Stomach (tissue), 9 donors: Measurements from ENCODE around the gene FURIN. TPM values are rescaled to one million over a fixed set of nuclear protein-coding genes. Genes with fewer than 3 reads are reported as not detected.
A peak's percentile ranks its signal among the peaks of the same experiment; 100 is the strongest.

Experiments used
- DNase-seq, 2 donors: peaks; one replicate each; pipeline versions ENCODE4 v3.0.0 to v3.0.0-alpha.2; 2013 to 2019
- H3K27ac ChIP-seq, 5 donors: fragments of 200-600 bp in 4 of 5; sonication (generic) in 4 of 5; one replicate each; pipeline ENCODE4 v1.5.1; 2013 to 2019; ENCODE audit warnings: mild to moderate bottlenecking in 1 of 5, moderate library complexity in 1 of 5
- H3K27me3 ChIP-seq, 3 donors: fragments of 200-600 bp; sonication (generic); one replicate each; pipeline ENCODE4 v1.5.1; 2017 to 2019; ENCODE audit warnings: mixed run types in 1 of 3
- H3K36me3 ChIP-seq, 4 donors: fragments of 200-600 bp; sonication (generic); 1 replicate in 3 of 4; 2 replicates in 1 of 4; pipeline ENCODE4 v1.5.1; 2016 to 2019
- H3K4me1 ChIP-seq, 4 donors: fragments of 200-600 bp; sonication (generic); one replicate each; pipeline ENCODE4 v1.5.1; 2016 to 2019
- H3K4me3 ChIP-seq, 4 donors: fragments of 200-600 bp; sonication (generic) in 3 of 4; one replicate each; pipeline ENCODE4 v1.5.1; 2016 to 2019; ENCODE audit warnings: mild to moderate bottlenecking in 1 of 4
- H3K9me3 ChIP-seq, 4 donors: fragments of 200-600 bp; sonication (generic); one replicate each; pipeline ENCODE4 v1.5.1; 2016 to 2019
- CTCF ChIP-seq, 7 experiments: fragments of 450-650 bp in 4 of 7; fragments of 200-600 bp in 3 of 7; sonication (generic) in 3 of 7; IDR thresholded peaks; one replicate each; pipeline ENCODE4 v1.5.1; 2016 to 2019; ENCODE audit warnings: antibody characterized with exemption in 7 of 7, control low read depth in 2 of 7, mild to moderate bottlenecking in 1 of 7
- EP300 ChIP-seq: sonication (generic); formaldehyde crosslinking; IDR thresholded peaks from one replicate; pipeline ENCODE4 v1.6.1; 2017; ENCODE audit warnings: antibody characterized with exemption
- POLR2A ChIP-seq, 4 donors: fragments of 450-650 bp; IDR thresholded peaks; one replicate each; pipeline ENCODE4 v1.6.1; 2016; ENCODE audit warnings: antibody characterized with exemption in 4 of 4, control low read depth in 2 of 4, mild to moderate bottlenecking in 1 of 4, moderate library complexity in 1 of 4
- POLR2AphosphoS5 ChIP-seq, 3 donors: sonication (generic); formaldehyde crosslinking; IDR thresholded peaks; one replicate each; pipeline ENCODE4 v1.6.1; 2016; ENCODE audit warnings: antibody characterized with exemption in 3 of 3
- whole genome bisulfite sequencing, 5 donors: extraction: QIAGEN DNeasy Blood & Tissue Kit in 3 of 5; methylation state at CpG; one replicate each; pipeline versions ENCODE4 v1.1.5 to v1.1.7; 2013 to 2018; 5-methylcytosine and 5-hydroxymethylcytosine counted together
- intact Hi-C: fragments of 100-400 bp; cut with DNase I; formaldehyde crosslinking; loops from one replicate; pipeline ENCODE4 v1.15.1; 2023; ENCODE audit warnings: low total_unique reads
- polyA plus RNA-seq, 3 donors: library from polyadenylated mRNA; stranded (reverse); fragments of 200-250 nt; gene quantifications; one replicate each; pipeline ENCODE4 v1.2.3, GENCODE V29; 2013
- total RNA-seq, 5 donors: library from RNA; depleted of rRNA; stranded (reverse); fragments of >200 nt; gene quantifications; one replicate each; pipeline versions ENCODE4 v1.1.0 to v1.2.3, GENCODE V29; 2014 to 2016
- donor health status: healthy with polysubstance abuse.
- donor health status: Bipolar disorder and iron deficiency.
- donor health status: healthy.

Gene FURIN
- total and polyA plus RNA-seq, 8 donors: 13.7 to 81.1 (median 43.2) TPM

DNA sequence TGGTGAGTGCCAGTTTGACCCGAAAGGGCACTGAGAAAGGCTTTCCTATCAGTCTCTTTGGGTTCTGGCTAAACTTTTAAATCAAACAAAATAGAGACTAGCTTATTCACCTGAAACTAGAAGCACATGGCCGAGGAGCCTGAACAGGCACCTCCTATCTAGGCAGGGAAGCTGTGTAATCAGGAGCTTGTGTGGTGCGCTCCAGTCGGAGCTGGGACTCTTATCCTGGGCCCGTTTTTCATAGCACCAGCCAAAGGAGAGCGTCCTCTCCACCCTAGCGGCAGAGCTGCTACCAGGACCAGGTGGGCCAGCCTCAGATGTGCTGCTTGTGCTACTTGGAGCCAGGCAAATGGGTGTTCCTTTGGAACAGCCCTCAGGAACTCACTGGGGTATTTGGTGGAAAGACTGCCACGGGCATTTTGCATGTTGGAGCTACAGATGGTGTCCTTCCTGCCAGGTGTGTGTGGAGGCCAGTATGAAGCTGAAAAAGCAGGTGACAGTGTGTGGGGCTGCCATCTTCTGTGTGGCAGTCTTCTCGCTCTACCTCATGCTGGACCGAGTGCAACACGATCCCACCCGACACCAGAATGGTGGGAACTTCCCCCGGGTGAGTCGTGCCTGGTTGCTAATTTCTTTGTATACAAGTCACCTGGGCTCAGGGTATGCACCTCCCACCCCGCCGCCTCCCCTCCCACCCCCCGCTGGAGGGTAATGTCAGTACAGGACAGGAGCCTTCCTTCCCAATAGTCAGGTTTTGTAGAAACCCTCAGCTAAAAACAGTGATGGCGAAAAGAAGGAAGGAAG, 35.5 kb downstream of the FURIN start:
- intact Hi-C loops: no loop called here
- H3K4me3 ChIP-seq: peak overlapping the region; percentile 81 to 92 (median 83)
- peak in 1 of 3 donors; percentile 31 for TF ChIP-seq POLR2AphosphoS5 (IDR thresholded peaks at IDR 0.05)
- no peak for TF ChIP-seq CTCF (IDR thresholded peaks at IDR 0.05)
- 39 to 63% (median 47%) methylated on average over 16 to 18 of the region's 18 CpGs for WGBS, 5 donors
- peak overlapping the region; percentile 93 to 99 (median 97) for H3K27ac ChIP-seq
- H3K27me3 ChIP-seq: no peaks in the 10 kb centered on the region
- peaks cover 37 to 43% (median 43%) of the 10 kb centered on the region in 4 donors for H3K36me3 ChIP-seq
- DNase-seq: peak; percentile 57 to 78
- H3K4me1 ChIP-seq: peaks cover 19 to 38% (median 31%) of the 10 kb centered on the region in 4 donors
- H3K9me3 ChIP-seq: no peaks in the 10 kb centered on the region

- no peak for DNase-seq
- H3K27me3 ChIP-seq: no peaks in the 10 kb centered on the region
- 92 to 95% (median 93%) methylated on average over 8 to 9 of the region's 9 CpGs for WGBS, 5 donors
- no peak overlapping the region for H3K27ac ChIP-seq
- H3K4me3 ChIP-seq: no peak overlapping the region
- intact Hi-C loops: no loop called here
- TF ChIP-seq EP300: no peak
- no peak for TF ChIP-seq CTCF (IDR thresholded peaks at IDR 0.05)
- TF ChIP-seq POLR2A (IDR thresholded peaks at IDR 0.05): no peak
- TF ChIP-seq POLR2AphosphoS5 (IDR thresholded peaks at IDR 0.05): no peak
- H3K4me1 ChIP-seq: peaks cover 19 to 38% (median 31%) of the 10 kb centered on the region in 4 donors
- H3K36me3 ChIP-seq: peaks cover 45 to 51% (median 51%) of the 10 kb centered on the region in 4 donors
- no peaks in the 10 kb centered on the region for H3K9me3 ChIP-seq
Observed at GRCh38 chr15:90904746-90905145, 36.4 kb downstream of the FURIN start.

DNA sequence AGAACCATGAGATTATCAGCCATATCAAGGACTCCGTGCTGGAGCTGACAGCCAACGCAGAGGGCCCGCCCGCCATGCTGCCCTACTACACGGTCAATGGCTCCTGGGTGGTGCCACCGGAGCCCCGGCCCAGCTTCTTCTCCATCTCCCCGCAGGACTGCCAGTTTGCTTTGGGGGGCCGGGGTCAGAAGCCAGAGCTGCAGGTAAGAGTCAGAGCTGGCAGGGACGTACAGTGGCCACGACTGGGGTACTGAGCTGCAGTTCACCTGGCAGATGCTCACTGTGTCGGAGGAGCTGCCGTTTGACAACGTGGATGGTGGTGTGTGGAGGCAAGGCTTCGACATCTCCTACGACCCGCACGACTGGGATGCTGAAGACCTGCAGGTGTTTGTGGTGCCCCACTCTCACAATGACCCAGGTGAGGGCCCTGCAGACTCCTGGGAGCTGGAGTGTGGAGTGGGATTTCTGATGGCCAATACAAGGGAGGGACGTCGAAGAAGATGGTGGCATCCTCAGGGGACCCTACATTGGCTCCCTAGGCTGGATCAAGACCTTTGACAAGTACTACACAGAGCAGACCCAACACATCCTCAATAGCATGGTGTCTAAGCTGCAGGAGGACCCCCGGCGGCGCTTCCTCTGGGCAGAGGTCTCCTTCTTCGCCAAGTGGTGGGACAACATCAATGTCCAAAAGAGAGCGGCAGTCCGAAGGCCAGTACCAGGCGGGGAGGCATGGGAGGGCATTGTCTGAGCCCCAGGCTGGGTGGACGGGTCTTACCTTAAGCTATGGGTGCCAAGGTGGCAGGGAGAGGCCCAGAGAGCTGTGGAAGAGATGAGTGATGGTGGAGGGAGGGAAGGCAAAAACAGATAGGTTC, 37.2 kb downstream of the FURIN start:
- 93 to 98% (median 96%) methylated on average over 23 to 28 of the region's 28 CpGs for WGBS, 5 donors
- TF ChIP-seq POLR2A (IDR thresholded peaks at IDR 0.05) (no peak), POLR2AphosphoS5 (IDR thresholded peaks at IDR 0.05) (no peak), EP300 (no peak), CTCF (IDR thresholded peaks at IDR 0.05) (no peak)
- Histone ChIP-seq H3K4me3 (no peak overlapping the region), H3K27me3 (no peaks in the 10 kb centered on the region), H3K4me1 (peaks cover 19 to 38% (median 31%) of the 10 kb centered on the region in 4 donors), H3K9me3 (no peaks in the 10 kb centered on the region), H3K27ac (no peak overlapping the region), H3K36me3 (peaks cover 53 to 59% (median 59%) of the 10 kb centered on the region in 4 donors)
- no peak for DNase-seq
- intact Hi-C loops: no loop called here

GRCh38 chr15:90906181-90906849, 37.9 kb downstream of the FURIN start:
- Histone ChIP-seq H3K27ac (no peak overlapping the region), H3K9me3 (no peaks in the 10 kb centered on the region), H3K4me3 (no peak overlapping the region), H3K36me3 (peaks cover 60 to 67% (median 66%) of the 10 kb centered on the region in 4 donors), H3K4me1 (peaks cover 19 to 38% (median 30%) of the 10 kb centered on the region in 4 donors), H3K27me3 (no peaks in the 10 kb centered on the region)
- DNase-seq: no peak
- intact Hi-C loops: no loop called here
- WGBS, 5 donors: 91 to 98% (median 96%) methylated on average over 8 to 11 of the region's 11 CpGs
- TF ChIP-seq POLR2AphosphoS5 (IDR thresholded peaks at IDR 0.05) (no peak), CTCF (IDR thresholded peaks at IDR 0.05) (no peak), EP300 (no peak), POLR2A (IDR thresholded peaks at IDR 0.05) (no peak)
